ENCODE data around the gene IRAK3. TPM values are rescaled to one million over a fixed set of nuclear protein-coding genes. Genes with fewer than 3 reads are reported as not detected.
A peak's percentile ranks its signal among the peaks of the same experiment; 100 is the strongest.
"Not testable (repeated sequence)": the region's sequence is repeated elsewhere in the genome, so short reads cannot be mapped to it uniquely, and the experiment has no call there.

The IRAK3 gene
- total and polyA plus RNA-seq, 11 donors = 2.2 to 11.4 (median 4.7) TPM

DNA sequence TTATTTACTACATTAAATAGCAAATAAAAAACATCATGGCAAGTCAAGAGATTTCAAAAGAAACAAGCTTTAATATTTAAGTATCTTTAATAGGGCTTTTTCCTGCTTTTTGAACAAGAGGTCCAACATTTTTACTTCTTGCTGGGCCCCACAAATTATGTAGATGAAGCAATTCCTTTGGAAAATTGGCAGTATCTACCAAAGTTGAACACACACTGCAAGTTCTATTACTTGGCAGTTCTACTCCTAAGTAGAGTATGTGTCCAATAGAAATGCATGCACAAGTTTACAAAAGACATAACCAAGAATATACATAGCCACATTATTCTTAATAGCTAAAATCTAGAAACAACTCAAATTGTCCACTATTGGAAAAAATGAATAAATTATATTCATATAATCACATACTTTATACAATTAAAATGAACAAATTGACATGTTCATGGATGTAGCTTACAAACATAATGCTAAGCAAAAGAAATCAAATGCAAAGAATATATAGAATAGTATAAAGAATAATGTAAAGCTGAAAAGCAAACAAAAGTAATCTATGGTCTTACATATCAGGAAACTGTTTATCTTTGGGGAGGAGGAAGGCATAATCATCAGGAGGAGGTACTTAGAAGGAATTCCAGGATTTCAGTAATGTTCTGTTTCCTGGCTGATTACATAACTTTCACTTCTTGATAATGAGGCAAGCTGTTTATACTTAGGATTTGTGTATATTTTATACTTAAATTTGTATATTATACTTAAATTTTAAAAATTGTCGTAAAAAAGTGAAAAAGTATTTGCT is 12.7 kb upstream of the IRAK3 start:
- Histone ChIP-seq H3K4me3 (no peak overlapping the region), H3K4me1 (peaks cover 0 to 16% (median 0%) of the 10 kb centered on the region in 12 donors), H3K9me3 (no peaks in the 10 kb centered on the region), H3K27ac (no peak overlapping the region), H3K27me3 (peaks cover 0 to 1% (median 0%) of the 10 kb centered on the region in 9 donors), H3K36me3 (no peaks in the 10 kb centered on the region)
- intact Hi-C loops (cut with DNase I) = loop anchor here in 1 of 10 donors (10.0 kb wide), 1 partner anchor 58 kb away; no protein-coding TSS in a partner anchor
- WGBS, 4 donors = 35 to 48% (median 44%) methylated on average over 1 of the region's 1 CpG
- ATAC-seq (no peak), DNase-seq (no peak)
- TF ChIP-seq POLR2A (IDR thresholded peaks at IDR 0.05) (no peak), CTCF (IDR thresholded peaks at IDR 0.05) (no peak)

- no peaks in the 10 kb centered on the region for H3K9me3 ChIP-seq
- TF ChIP-seq POLR2A (IDR thresholded peaks at IDR 0.05) (no peak), CTCF (IDR thresholded peaks at IDR 0.05) (no peak)
- H3K4me1 ChIP-seq = peaks cover 0 to 15% (median 0%) of the 10 kb centered on the region in 12 donors
- H3K36me3 ChIP-seq = no peaks in the 10 kb centered on the region
- 75 to 83% (median 80%) methylated on average over 3 of the region's 3 CpGs for WGBS, 4 donors
- H3K27ac ChIP-seq = no peak overlapping the region
- peaks cover 0 to 10% (median 0%) of the 10 kb centered on the region in 9 donors for H3K27me3 ChIP-seq
- ATAC-seq (no peak), DNase-seq (no peak)
- intact Hi-C loops (cut with DNase I) = no loop called here
- H3K4me3 ChIP-seq = no peak overlapping the region
These were observed 6.1 kb upstream of the IRAK3 start for GRCh38 chr12:66182956-66183355.

DNA sequence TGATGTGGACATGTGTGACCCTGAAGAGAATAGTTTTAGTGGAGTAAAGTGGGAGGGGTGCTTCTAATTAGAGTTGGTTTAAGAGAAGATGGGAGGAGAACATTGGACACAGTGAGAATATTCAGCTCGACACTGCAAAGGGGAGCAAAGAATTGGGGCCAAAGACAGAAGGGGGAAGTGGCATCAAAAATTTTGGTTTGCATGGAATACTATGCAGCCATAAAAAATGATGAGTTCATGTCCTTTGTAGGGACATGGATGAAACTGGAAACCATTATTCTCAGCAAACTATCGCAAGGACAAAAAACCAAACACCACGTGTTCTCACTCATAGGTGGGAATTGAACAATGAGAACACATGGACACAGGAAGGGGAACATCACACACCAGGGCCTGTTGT is 4.2 kb upstream of the IRAK3 start:
- H3K27me3 ChIP-seq = peaks cover 0 to 21% (median 0%) of the 10 kb centered on the region in 9 donors
- H3K27ac ChIP-seq; DNase-seq; H3K9me3 ChIP-seq; intact Hi-C loops (cut with DNase I); H3K4me3 ChIP-seq; H3K36me3 ChIP-seq; ATAC-seq: not testable (repeated sequence)
- peaks cover 0 to 27% (median 2%) of the 10 kb centered on the region in 12 donors for H3K4me1 ChIP-seq
- 85 to 96% (median 91%) methylated on average over 2 to 3 of the region's 3 CpGs for WGBS, 4 donors

- TF ChIP-seq POLR2A (IDR thresholded peaks at IDR 0.05) = no peak
- TF ChIP-seq CTCF (IDR thresholded peaks at IDR 0.05) = no peak
- no peak for ATAC-seq
- intact Hi-C loops (cut with DNase I) = no loop called here
- no peak overlapping the region for H3K4me3 ChIP-seq
- no peaks in the 10 kb centered on the region for H3K9me3 ChIP-seq
- 66 to 71% (median 68%) methylated on average over 2 of the region's 2 CpGs for WGBS, 4 donors
- no peak for DNase-seq
- peaks cover 0 to 49% (median 7%) of the 10 kb centered on the region in 12 donors for H3K4me1 ChIP-seq
- peaks cover 0 to 13% (median 0%) of the 10 kb centered on the region in 9 donors for H3K27me3 ChIP-seq
- peak overlapping the region in 7 of 12 donors; percentile 1 to 96 (median 36) for H3K27ac ChIP-seq
- H3K36me3 ChIP-seq = no peaks in the 10 kb centered on the region
These were observed 2.0 kb upstream of the IRAK3 start for GRCh38 chr12:66187036-66187435.
